GM06990 (cell line): ENCODE data around the gene OBSCN.

Experiments
- DNase-seq: peaks from one replicate; pipeline ENCODE4 v3.0.0-alpha.2; 2011; ENCODE audit not compliant: insufficient read length; ENCODE audit errors: extremely low read depth
- H3K27me3 ChIP-seq: replicated peaks from 2 replicates; pipeline ENCODE4 v1.6.0; 2011; ENCODE audit warnings: low read length; ENCODE audit not compliant: control insufficient read depth, insufficient read depth
- H3K36me3 ChIP-seq: 2 replicates; pipeline ENCODE4 v1.5.1; 2011; ENCODE audit warnings: low read length; ENCODE audit not compliant: control insufficient read depth, insufficient read depth
- H3K4me3 ChIP-seq: replicated peaks from 2 replicates; pipeline ENCODE4 v1.5.1; 2011; ENCODE audit warnings: low read depth, mild to moderate bottlenecking, control low read depth, low read length
- TF ChIP-seq, protein P1 (sequence below): IDR thresholded peaks from 2 replicates; pipeline ENCODE4 v1.5.1; 2011; ENCODE audit warnings: low read length, control low read depth, mild to moderate bottlenecking, inconsistent platforms; ENCODE audit not compliant: insufficient read depth, poor library complexity, severe bottlenecking

OBSCN gene

DNA sequence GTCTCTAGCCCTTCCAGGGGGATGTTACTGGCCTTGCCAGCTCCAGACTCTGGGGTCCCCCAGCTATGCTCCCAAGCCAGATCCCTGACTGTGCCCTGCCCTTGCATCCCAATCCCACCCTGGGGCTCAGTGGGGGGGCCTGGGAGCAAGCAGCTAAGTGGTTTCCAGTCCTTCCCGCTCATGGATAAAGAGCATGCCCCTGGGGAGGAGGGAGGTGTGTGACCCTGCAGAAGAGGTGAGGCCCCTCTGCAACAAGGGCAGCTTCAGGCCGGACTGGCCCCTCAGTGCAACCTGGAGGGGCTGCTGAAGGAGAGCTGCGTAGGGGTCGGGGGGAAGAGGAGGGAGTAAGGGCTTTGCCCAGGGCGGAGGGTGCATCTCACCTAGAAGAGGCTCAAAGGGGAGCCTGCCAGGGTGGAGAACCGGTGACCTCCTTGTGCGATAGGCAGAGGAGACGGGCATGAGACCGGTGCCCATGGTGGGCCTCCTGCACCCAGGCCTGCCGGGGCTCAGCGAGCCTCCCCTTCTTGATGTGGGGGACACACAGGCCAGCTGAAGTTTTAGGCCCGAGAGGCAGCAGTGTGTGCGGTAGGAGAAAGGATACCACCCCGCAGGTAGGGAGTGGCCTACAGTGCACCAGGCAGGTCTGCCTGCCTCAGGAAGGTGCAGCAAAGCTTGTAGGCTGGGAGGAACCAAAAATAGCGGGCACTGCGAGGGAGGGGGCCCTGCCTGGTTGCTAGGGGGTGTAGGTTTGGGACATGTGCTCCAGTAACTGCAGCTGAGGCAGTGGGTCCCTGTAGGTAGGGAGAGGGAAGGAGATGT lies 3.1 kb downstream of the OBSCN start:
- no peaks in the 10 kb centered on the region; the same call in none of the 2 replicates for H3K27me3 ChIP-seq
- DNase-seq, result no peak
- H3K36me3 ChIP-seq, result no peaks in the 10 kb centered on the region
- TF ChIP-seq, protein P1, sequence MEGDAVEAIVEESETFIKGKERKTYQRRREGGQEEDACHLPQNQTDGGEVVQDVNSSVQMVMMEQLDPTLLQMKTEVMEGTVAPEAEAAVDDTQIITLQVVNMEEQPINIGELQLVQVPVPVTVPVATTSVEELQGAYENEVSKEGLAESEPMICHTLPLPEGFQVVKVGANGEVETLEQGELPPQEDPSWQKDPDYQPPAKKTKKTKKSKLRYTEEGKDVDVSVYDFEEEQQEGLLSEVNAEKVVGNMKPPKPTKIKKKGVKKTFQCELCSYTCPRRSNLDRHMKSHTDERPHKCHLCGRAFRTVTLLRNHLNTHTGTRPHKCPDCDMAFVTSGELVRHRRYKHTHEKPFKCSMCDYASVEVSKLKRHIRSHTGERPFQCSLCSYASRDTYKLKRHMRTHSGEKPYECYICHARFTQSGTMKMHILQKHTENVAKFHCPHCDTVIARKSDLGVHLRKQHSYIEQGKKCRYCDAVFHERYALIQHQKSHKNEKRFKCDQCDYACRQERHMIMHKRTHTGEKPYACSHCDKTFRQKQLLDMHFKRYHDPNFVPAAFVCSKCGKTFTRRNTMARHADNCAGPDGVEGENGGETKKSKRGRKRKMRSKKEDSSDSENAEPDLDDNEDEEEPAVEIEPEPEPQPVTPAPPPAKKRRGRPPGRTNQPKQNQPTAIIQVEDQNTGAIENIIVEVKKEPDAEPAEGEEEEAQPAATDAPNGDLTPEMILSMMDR, result no peak
- H3K4me3 ChIP-seq, result no peak overlapping the region

DNA sequence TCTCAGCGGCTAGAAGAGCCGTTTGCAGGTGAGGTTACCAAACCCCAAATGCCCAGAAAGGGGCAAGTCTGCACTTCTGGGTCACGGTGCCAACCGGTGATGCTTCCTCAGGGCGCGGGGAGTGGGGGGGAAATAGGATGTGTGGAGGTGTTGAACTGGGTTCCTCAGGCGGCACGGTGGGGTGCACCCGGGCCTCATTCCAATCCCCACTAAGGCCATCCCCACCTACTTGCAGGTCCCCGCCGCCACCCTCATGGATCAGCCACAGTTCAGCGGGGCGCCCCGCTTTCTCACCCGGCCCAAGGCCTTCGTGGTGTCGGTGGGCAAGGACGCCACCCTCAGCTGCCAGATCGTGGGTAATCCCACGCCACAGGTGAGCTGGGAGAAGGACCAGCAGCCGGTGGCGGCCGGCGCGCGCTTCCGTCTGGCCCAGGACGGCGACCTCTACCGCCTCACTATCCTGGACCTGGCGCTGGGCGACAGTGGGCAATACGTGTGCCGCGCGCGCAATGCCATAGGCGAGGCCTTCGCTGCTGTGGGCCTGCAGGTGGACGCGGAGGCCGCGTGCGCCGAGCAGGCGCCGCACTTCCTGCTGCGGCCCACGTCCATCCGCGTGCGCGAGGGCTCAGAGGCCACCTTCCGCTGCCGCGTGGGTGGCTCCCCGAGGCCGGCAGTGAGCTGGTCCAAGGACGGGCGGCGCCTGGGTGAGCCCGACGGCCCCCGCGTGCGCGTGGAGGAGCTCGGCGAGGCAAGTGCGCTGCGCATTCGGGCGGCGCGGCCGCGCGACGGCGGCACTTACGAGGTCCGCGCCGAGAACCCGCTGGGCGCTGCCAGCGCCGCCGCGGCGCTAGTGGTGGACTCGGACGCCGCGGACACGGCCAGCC lies 3.9 kb downstream of the OBSCN start:
- H3K4me3 ChIP-seq, result no peak overlapping the region
- TF ChIP-seq, protein P1, result no peak
- no peaks in the 10 kb centered on the region for H3K36me3 ChIP-seq
- no peak for DNase-seq
- no peaks in the 10 kb centered on the region; the same call in 1 of the 2 replicates for H3K27me3 ChIP-seq

DNA sequence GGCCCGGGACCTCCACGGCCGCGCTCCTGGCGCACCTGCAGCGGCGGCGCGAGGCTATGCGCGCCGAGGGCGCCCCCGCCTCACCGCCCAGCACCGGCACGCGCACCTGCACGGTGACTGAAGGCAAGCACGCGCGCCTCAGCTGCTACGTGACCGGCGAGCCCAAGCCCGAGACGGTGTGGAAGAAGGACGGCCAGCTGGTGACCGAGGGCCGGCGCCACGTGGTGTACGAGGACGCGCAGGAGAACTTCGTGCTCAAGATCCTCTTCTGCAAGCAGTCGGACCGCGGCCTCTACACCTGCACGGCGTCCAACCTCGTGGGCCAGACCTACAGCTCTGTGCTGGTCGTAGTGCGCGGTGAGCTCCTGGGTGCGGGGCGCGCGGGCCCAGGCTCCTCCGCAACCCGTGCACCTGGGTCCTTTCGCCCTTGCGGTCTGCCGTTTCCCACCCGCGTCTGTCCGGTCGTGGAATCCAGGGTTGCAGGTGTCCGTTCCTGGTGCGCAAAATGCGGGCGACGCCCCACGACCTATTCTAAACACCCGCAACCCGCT lies 4.6 kb downstream of the OBSCN start:
- H3K27me3 ChIP-seq, result no peaks in the 10 kb centered on the region; the same call in 1 of the 2 replicates
- H3K4me3 ChIP-seq, result no peak overlapping the region
- no peak for DNase-seq
- no peaks in the 10 kb centered on the region for H3K36me3 ChIP-seq
- TF ChIP-seq, protein P1, result no peak

DNA sequence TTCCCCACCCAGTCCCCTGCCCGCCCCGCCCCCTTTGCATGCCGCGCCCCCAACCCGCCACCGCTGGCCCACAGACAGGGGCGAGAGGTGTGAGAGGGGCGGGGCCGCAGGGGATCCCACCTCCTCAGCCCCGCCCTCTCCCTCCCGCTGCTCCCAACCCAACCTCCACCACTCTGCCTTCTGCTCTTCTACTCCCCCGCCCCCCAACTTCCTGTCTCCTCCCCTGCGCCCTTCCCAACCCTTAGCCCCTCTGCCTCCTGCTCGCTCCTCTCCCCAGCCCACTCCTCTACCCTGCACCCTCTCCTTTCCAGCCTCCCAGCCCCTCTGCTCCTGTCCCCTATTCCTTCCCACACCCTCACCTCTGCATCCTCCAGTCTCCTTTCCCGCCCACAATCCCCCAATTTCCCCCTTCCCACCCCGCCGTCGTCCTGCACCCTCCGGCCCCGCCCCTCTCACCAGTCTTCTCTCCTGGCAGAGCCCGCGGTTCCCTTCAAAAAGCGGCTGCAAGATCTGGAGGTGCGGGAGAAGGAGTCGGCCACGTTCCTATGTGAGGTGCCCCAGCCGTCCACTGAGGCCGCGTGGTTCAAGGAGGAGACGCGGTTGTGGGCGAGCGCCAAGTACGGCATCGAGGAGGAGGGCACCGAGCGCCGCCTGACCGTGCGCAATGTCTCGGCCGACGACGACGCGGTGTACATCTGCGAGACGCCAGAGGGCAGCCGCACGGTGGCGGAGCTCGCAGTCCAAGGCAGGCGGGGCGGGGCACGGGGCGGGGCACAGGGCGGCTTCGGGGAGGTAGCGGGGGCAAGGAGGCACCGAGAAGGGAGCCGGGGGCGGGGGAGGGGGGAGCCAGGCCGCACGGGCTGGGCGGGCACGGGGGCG lies 5.4 kb downstream of the OBSCN start:
- TF ChIP-seq, protein P1, result peak; percentile 64
- H3K27me3 ChIP-seq, result no peaks in the 10 kb centered on the region; the same call in 1 of the 2 replicates
- peak overlapping the region; percentile 52 for H3K4me3 ChIP-seq
- no peaks in the 10 kb centered on the region for H3K36me3 ChIP-seq
- DNase-seq, result peak; percentile 82
